Measurements from ENCODE around the gene SLC66A1. TPM values are rescaled to one million over a fixed set of nuclear protein-coding genes. Genes with fewer than 3 reads are reported as not detected.

The SLC66A1 gene
- total and polyA plus RNA-seq, 5 donors from 2014 or later, result 3.2 to 8.7 (median 5.2) TPM

DNA sequence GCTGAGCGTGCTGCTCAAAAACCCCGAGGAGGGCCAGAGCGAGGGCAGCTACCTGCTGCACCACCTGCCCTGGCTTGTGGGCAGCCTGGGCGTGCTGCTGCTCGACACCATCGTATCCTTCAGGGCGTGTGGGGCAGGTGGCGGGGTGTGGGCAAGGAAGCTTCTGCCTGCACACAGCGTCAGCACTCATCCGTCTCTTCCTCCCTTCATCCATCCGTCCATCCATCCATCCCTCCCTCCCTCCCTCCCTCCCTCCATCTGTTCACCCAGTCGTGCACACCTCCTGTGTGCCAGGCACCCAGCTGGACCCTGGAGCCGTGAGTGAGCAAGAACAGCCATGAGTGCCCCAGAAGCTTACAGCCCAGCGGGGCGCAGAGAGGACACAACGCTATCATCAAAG is 15.2 kb downstream of the SLC66A1 start:
- Histone ChIP-seq H3K4me3 (ENCODE audit: low read depth, low read length) (no peak overlapping the region), H3K27me3 (ENCODE audit: control insufficient read depth, insufficient read depth, low read length) (no peaks in the 10 kb centered on the region), H3K36me3 (ENCODE audit: control insufficient read depth, insufficient read depth, low read length) (no peaks in the 10 kb centered on the region), H3K9me3 (ENCODE audit: control insufficient read depth in 2 of 2, low read length in 2 of 2) (no peaks in the 10 kb centered on the region), H3K27ac (ENCODE audit: insufficient read depth, low read length, poor library complexity, severe bottlenecking) (no peak overlapping the region), H3K4me1 (ENCODE audit: control insufficient read depth, insufficient read depth, low read length, poor library complexity, severe bottlenecking) (no peaks in the 10 kb centered on the region)
- peaks cover 16% of the 10 kb centered on the region for H3K36me3 Mint-ChIP-seq
- no peak for ATAC-seq (ENCODE audit: low read depth in 2 of 2)
- H3K27me3 Mint-ChIP-seq, result no peaks in the 10 kb centered on the region
- DNase-seq, result no peak
- no peak overlapping the region for H3K27ac Mint-ChIP-seq
- H3K9me3 Mint-ChIP-seq, result no peaks in the 10 kb centered on the region
- no peak overlapping the region for H3K4me3 Mint-ChIP-seq
- H3K4me1 Mint-ChIP-seq, result peaks cover 0 to 5% (median 0%) of the 10 kb centered on the region in 4 donors

DNA sequence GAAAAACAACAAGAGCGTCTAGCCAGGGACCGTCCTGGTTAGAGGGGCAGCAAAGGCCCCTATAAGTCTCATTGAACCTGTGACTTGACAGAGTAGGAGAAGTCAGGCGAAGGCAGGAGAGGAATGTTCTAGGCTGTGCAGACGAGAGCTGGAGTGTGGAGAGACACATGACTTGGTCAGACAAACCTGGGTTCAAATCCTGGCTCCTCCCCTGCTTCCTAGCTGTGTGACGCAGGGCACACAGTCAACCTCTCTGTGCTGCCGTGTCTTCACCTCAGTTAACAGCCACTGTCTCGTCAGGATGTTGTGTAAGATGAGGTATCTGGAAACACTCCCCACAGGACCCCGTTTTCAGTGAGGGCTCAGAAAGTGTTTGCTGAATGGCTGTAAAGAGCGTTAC is 15.6 kb downstream of the SLC66A1 start:
- no peaks in the 10 kb centered on the region for H3K27me3 Mint-ChIP-seq
- no peak overlapping the region for H3K27ac ChIP-seq (ENCODE audit: insufficient read depth, low read length, poor library complexity, severe bottlenecking)
- H3K4me1 Mint-ChIP-seq, result peaks cover 0 to 5% (median 0%) of the 10 kb centered on the region in 4 donors
- no peaks in the 10 kb centered on the region for H3K4me1 ChIP-seq (ENCODE audit: control insufficient read depth, insufficient read depth, low read length, poor library complexity, severe bottlenecking)
- no peaks in the 10 kb centered on the region for H3K9me3 Mint-ChIP-seq
- peaks cover 14% of the 10 kb centered on the region for H3K36me3 Mint-ChIP-seq
- H3K4me3 Mint-ChIP-seq, result peak overlapping the region in 2 of 4 donors; percentile 38 to 43
- ATAC-seq (ENCODE audit: low read depth in 2 of 2) (no peak), DNase-seq (no peak)
- H3K36me3 ChIP-seq (ENCODE audit: control insufficient read depth, insufficient read depth, low read length), result no peaks in the 10 kb centered on the region
- H3K27ac Mint-ChIP-seq, result no peak overlapping the region
- H3K4me3 ChIP-seq (ENCODE audit: low read depth, low read length), result no peak overlapping the region
- H3K27me3 ChIP-seq (ENCODE audit: control insufficient read depth, insufficient read depth, low read length), result no peaks in the 10 kb centered on the region
- no peaks in the 10 kb centered on the region for H3K9me3 ChIP-seq (ENCODE audit: control insufficient read depth in 2 of 2, low read length in 2 of 2)

DNA sequence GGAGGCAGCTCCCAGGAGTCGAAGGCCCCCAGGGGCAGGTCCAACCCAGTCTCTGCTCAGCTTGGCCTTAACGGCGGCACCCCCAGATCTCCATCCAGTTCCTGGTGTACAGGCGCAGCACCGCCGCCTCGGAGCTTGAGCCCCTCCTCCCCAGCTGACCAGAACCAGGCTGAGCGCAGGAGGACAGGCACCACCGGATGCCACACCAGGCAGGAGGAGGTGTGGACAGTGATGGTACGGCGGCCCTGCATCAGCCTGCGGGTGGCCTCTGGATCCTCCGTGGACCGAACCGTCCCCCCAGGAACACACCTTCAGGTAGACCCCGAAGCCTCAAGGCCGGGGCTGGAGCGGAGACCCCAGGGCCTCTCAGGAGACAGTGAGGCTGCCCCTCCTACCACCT is 16.4 kb downstream of the SLC66A1 start:
- Mint-ChIP-seq H3K27me3 (no peaks in the 10 kb centered on the region), H3K4me3 (no peak overlapping the region), H3K27ac (no peak overlapping the region), H3K9me3 (no peaks in the 10 kb centered on the region), H3K36me3 (peaks cover 11% of the 10 kb centered on the region), H3K4me1 (peaks cover 0 to 5% (median 0%) of the 10 kb centered on the region in 4 donors)
- Histone ChIP-seq H3K4me3 (ENCODE audit: low read depth, low read length) (no peak overlapping the region), H3K27me3 (ENCODE audit: control insufficient read depth, insufficient read depth, low read length) (no peaks in the 10 kb centered on the region), H3K4me1 (ENCODE audit: control insufficient read depth, insufficient read depth, low read length, poor library complexity, severe bottlenecking) (no peaks in the 10 kb centered on the region), H3K9me3 (ENCODE audit: control insufficient read depth in 2 of 2, low read length in 2 of 2) (no peaks in the 10 kb centered on the region), H3K27ac (ENCODE audit: insufficient read depth, low read length, poor library complexity, severe bottlenecking) (no peak overlapping the region), H3K36me3 (ENCODE audit: control insufficient read depth, insufficient read depth, low read length) (no peaks in the 10 kb centered on the region)
- ATAC-seq (ENCODE audit: low read depth in 2 of 2) (no peak), DNase-seq (no peak)

DNA sequence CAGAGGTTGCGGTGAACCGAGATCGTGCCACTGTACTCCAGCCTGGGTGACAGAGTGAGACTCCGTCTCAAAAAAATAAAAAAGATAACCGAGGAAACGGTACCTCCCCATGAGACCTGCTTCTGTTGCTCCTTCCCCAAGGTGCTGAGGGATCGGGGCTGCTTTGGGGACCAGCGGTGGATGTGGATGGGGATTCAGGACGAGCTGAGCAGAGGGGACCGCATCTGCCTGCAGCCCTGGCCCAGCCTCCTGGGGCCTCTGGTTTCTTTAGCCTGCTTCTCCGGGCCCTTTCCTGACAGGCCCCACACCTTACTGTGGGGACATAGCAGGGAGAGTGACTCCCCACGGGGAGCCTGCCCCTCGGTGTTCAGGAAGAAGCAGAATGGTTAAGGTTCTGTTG is 17.1 kb downstream of the SLC66A1 start:
- Mint-ChIP-seq H3K36me3 (peaks cover 11% of the 10 kb centered on the region), H3K27ac (peak overlapping the region in 1 of 3 donors; percentile 38), H3K4me3 (no peak overlapping the region), H3K4me1 (peaks cover 0 to 5% (median 0%) of the 10 kb centered on the region in 4 donors), H3K9me3 (no peaks in the 10 kb centered on the region), H3K27me3 (no peaks in the 10 kb centered on the region)
- no peak overlapping the region for H3K4me3 ChIP-seq (ENCODE audit: low read depth, low read length)
- H3K9me3 ChIP-seq (ENCODE audit: control insufficient read depth in 2 of 2, low read length in 2 of 2), result no peaks in the 10 kb centered on the region
- no peak overlapping the region for H3K27ac ChIP-seq (ENCODE audit: insufficient read depth, low read length, poor library complexity, severe bottlenecking)
- DNase-seq (no peak), ATAC-seq (ENCODE audit: low read depth in 2 of 2) (no peak)
- no peaks in the 10 kb centered on the region for H3K36me3 ChIP-seq (ENCODE audit: control insufficient read depth, insufficient read depth, low read length)
- no peaks in the 10 kb centered on the region for H3K4me1 ChIP-seq (ENCODE audit: control insufficient read depth, insufficient read depth, low read length, poor library complexity, severe bottlenecking)
- H3K27me3 ChIP-seq (ENCODE audit: control insufficient read depth, insufficient read depth, low read length), result no peaks in the 10 kb centered on the region

DNA sequence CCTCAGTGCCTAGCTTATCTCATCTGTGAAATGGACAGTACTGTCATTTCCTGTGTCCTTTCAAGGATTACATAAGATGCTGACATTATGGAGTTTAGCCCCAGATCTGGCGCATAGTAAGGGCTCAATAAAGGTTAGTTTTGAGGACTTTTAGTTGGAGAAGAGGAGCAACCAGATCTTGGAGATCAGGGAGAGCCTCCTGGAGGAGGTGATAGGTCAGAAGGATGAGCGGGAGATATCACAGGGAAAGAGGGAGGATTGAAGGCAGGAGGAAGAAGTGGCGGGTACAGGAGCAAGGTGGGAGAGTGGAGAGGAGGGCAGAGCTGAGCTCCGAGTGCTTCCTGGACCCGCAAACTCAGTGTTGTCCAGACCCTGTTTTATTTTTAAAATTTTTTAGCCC is 17.5 kb downstream of the SLC66A1 start:
- H3K4me1 Mint-ChIP-seq, result peaks cover 0 to 5% (median 0%) of the 10 kb centered on the region in 4 donors
- no peaks in the 10 kb centered on the region for H3K27me3 Mint-ChIP-seq
- no peak for DNase-seq
- H3K9me3 Mint-ChIP-seq, result no peaks in the 10 kb centered on the region
- Histone ChIP-seq H3K4me3 (ENCODE audit: low read depth, low read length) (no peak overlapping the region), H3K4me1 (ENCODE audit: control insufficient read depth, insufficient read depth, low read length, poor library complexity, severe bottlenecking) (no peaks in the 10 kb centered on the region), H3K27ac (ENCODE audit: insufficient read depth, low read length, poor library complexity, severe bottlenecking) (no peak overlapping the region), H3K9me3 (ENCODE audit: control insufficient read depth in 2 of 2, low read length in 2 of 2) (no peaks in the 10 kb centered on the region), H3K36me3 (ENCODE audit: control insufficient read depth, insufficient read depth, low read length) (no peaks in the 10 kb centered on the region), H3K27me3 (ENCODE audit: control insufficient read depth, insufficient read depth, low read length) (no peaks in the 10 kb centered on the region)
- H3K4me3 Mint-ChIP-seq, result no peak overlapping the region
- no peak for ATAC-seq (ENCODE audit: low read depth in 2 of 2)
- H3K36me3 Mint-ChIP-seq, result peaks cover 9% of the 10 kb centered on the region
- no peak overlapping the region for H3K27ac Mint-ChIP-seq

DNA sequence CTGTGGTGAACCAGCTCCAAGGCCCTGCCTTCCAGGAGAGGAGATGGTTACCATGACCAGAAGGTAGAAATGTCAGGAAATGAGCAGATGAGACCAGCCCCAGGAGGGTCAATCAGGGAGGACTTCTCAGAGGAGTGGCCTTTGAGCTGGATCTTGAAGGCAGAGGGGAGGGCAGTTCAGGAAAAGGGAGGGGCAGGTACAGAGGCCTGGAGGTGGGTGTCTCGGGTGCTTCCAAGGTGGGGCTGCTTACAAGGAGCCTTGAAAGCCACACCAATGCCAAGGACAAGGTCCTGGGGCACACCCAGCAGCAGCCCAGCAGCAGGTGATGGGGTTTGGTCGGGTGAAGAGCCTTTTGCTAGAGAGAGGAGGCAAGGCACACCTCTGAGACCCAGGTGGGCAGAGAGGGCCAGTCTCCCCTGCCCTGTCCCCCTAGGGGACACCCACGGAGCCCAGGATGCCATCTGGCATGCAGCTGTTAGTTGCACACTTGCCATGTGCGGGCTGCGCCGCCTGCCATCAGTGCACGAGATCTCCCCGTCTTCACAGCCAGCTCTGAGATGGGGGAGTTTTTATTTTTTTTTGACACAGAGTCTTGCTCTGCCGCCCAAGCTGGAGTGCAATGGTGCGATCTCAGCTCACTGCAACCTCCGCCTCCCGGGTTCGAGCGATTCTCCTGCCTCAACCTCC is 18.5 kb downstream of the SLC66A1 start:
- Mint-ChIP-seq H3K4me1 (peaks cover 0 to 5% (median 0%) of the 10 kb centered on the region in 4 donors), H3K4me3 (no peak overlapping the region)

DNA sequence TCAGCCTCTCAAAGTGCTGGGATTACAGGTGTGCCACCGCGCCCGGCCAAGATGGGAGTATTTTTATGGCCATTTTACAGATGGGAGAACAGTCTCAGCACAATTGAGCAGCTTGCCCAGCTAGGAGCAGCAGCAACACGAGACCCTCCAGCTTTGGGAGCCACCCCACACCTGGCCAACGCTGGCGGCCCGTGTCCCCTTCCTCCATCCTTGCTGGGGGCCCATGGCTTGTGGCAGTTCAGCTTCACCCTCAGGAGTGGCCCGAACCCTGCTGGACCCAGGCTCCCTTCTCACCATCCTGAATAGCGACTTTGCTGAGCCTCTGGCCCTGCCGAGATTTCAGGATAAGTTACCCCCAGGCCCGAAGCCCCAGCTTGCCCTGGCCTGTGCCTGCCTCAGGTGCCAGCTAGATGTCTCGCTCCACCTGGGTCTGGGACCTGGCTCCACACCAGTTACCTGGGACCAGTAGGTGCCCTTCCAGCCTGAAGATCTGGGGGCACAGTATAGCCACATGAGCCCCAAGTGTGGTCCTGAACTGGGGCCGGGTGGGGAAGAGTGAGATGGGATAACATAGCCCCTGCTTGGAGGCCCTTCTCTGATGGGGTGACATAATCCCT is 19.2 kb downstream of the SLC66A1 start:
- Mint-ChIP-seq H3K4me3 (no peak overlapping the region), H3K36me3 (peaks cover 6% of the 10 kb centered on the region), H3K4me1 (peaks cover 0 to 7% (median 0%) of the 10 kb centered on the region in 4 donors), H3K27ac (no peak overlapping the region), H3K9me3 (no peaks in the 10 kb centered on the region), H3K27me3 (no peaks in the 10 kb centered on the region)
- Histone ChIP-seq H3K27me3 (ENCODE audit: control insufficient read depth, insufficient read depth, low read length) (no peaks in the 10 kb centered on the region), H3K9me3 (ENCODE audit: control insufficient read depth in 2 of 2, low read length in 2 of 2) (no peaks in the 10 kb centered on the region), H3K36me3 (ENCODE audit: control insufficient read depth, insufficient read depth, low read length) (no peaks in the 10 kb centered on the region), H3K4me3 (ENCODE audit: low read depth, low read length) (no peak overlapping the region), H3K27ac (ENCODE audit: insufficient read depth, low read length, poor library complexity, severe bottlenecking) (no peak overlapping the region), H3K4me1 (ENCODE audit: control insufficient read depth, insufficient read depth, low read length, poor library complexity, severe bottlenecking) (no peaks in the 10 kb centered on the region)
- no peak for DNase-seq
- ATAC-seq (ENCODE audit: low read depth in 2 of 2), result no peak

More for the DNA sequence above, 18.5 kb downstream of the SLC66A1 start:
- Mint-ChIP-seq H3K9me3 (no peaks in the 10 kb centered on the region), H3K27me3 (no peaks in the 10 kb centered on the region), H3K27ac (no peak overlapping the region), H3K36me3 (peaks cover 6% of the 10 kb centered on the region)
- DNase-seq (no peak), ATAC-seq (ENCODE audit: low read depth in 2 of 2) (no peak)
- Histone ChIP-seq H3K4me3 (ENCODE audit: low read depth, low read length) (no peak overlapping the region), H3K36me3 (ENCODE audit: control insufficient read depth, insufficient read depth, low read length) (no peaks in the 10 kb centered on the region), H3K9me3 (ENCODE audit: control insufficient read depth in 2 of 2, low read length in 2 of 2) (no peaks in the 10 kb centered on the region), H3K27ac (ENCODE audit: insufficient read depth, low read length, poor library complexity, severe bottlenecking) (no peak overlapping the region), H3K27me3 (ENCODE audit: control insufficient read depth, insufficient read depth, low read length) (no peaks in the 10 kb centered on the region), H3K4me1 (ENCODE audit: control insufficient read depth, insufficient read depth, low read length, poor library complexity, severe bottlenecking) (no peaks in the 10 kb centered on the region)

DNA sequence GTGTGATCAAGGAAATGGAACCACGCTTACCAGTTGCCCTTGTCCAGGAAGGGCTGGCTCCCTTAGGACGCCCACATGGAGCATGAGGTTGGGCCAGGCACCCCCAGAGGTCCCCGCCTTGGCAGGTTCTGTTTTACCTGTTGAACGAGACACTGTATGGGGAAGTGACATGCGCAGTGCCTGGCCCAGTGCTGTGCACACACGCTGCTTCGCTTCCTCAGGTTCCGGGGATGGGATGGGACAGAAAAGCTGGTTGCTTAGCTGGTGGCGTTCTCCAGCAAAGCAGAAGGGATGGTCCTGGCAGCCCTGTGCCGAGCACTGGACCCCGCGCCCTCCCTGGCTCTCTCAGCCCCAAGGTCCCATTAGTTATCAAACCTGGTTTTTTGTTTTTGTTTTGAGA is 20.7 kb downstream of the SLC66A1 start:
- H3K4me1 Mint-ChIP-seq, result peaks cover 0 to 11% (median 0%) of the 10 kb centered on the region in 4 donors
- Histone ChIP-seq H3K27me3 (ENCODE audit: control insufficient read depth, insufficient read depth, low read length) (no peaks in the 10 kb centered on the region), H3K36me3 (ENCODE audit: control insufficient read depth, insufficient read depth, low read length) (no peaks in the 10 kb centered on the region), H3K9me3 (ENCODE audit: control insufficient read depth in 2 of 2, low read length in 2 of 2) (no peaks in the 10 kb centered on the region), H3K4me1 (ENCODE audit: control insufficient read depth, insufficient read depth, low read length, poor library complexity, severe bottlenecking) (no peaks in the 10 kb centered on the region), H3K4me3 (ENCODE audit: low read depth, low read length) (no peak overlapping the region), H3K27ac (ENCODE audit: insufficient read depth, low read length, poor library complexity, severe bottlenecking) (no peak overlapping the region)
- no peaks in the 10 kb centered on the region for H3K9me3 Mint-ChIP-seq
- peaks cover 6% of the 10 kb centered on the region for H3K36me3 Mint-ChIP-seq
- no peak overlapping the region for H3K27ac Mint-ChIP-seq
- H3K27me3 Mint-ChIP-seq, result no peaks in the 10 kb centered on the region
- ATAC-seq (ENCODE audit: low read depth in 2 of 2), result no peak
- H3K4me3 Mint-ChIP-seq, result no peak overlapping the region
- DNase-seq, result no peak
